Cardiac fibroblast (primary cell): ENCODE data around the gene AGXT2.
A peak's percentile ranks its signal among the peaks of the same experiment; 100 is the strongest.

ENCODE experiments used
- DNase-seq, 2 donors: peaks; one replicate each; pipeline versions ENCODE4 v3.0.0 to v3.0.0-alpha.2; 2010; ENCODE audit warnings: low read depth in 2 of 2
- H3K4me3 ChIP-seq, 2 donors: replicated peaks in 1 of 2; 1 replicate in 1 of 2; 2 replicates in 1 of 2; pipeline ENCODE4 v1.5.1; 2011; ENCODE audit warnings: low read depth in 2 of 2, low read length in 2 of 2, mild to moderate bottlenecking in 2 of 2, moderate library complexity in 1 of 2
- TF ChIP-seq, protein P1 (sequence below): IDR thresholded peaks from one replicate; pipeline ENCODE4 v1.5.1; 2011; ENCODE audit warnings: low read depth, mild to moderate bottlenecking, low read length, inconsistent platforms

Gene AGXT2

DNA sequence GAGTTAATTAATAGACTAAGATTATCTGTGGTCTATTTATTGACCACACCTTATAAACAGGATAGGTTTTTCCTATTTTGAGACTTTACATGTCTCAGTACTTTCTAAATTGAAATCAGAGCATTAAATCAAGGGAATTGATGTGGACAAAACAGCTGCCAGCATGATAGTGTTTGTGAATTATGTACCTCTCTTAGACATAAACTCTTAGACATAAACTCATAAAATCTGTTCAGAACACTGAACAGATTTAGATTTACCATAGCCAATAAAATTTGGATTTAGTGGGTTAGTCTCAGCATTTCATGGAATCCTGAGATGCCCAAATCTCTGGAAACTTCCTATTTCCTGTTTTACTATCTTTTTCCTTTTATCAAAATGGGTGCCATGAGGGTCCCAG lies 11.5 kb upstream of the AGXT2 start:
- TF ChIP-seq, protein P1, sequence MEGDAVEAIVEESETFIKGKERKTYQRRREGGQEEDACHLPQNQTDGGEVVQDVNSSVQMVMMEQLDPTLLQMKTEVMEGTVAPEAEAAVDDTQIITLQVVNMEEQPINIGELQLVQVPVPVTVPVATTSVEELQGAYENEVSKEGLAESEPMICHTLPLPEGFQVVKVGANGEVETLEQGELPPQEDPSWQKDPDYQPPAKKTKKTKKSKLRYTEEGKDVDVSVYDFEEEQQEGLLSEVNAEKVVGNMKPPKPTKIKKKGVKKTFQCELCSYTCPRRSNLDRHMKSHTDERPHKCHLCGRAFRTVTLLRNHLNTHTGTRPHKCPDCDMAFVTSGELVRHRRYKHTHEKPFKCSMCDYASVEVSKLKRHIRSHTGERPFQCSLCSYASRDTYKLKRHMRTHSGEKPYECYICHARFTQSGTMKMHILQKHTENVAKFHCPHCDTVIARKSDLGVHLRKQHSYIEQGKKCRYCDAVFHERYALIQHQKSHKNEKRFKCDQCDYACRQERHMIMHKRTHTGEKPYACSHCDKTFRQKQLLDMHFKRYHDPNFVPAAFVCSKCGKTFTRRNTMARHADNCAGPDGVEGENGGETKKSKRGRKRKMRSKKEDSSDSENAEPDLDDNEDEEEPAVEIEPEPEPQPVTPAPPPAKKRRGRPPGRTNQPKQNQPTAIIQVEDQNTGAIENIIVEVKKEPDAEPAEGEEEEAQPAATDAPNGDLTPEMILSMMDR = no peak
- no peak for DNase-seq
- no peak overlapping the region for H3K4me3 ChIP-seq

DNA sequence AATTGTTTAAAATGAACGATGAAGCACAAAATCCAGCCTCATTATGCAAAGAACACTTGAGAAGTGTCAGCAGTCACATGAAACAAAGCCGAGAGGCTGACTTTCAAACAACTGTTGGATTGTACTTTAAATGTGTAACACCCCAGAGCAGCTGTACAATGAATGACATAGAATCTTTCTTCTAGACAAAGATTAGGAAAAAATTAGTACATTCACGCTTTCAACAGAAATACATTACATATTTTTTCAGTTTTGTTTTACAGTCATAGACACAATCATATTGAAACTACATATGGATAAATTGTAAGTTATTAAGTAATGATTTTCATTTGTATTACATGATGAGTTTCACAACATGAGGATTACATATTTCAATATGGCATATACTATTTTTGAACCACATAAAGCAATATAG lies 10.6 kb upstream of the AGXT2 start:
- TF ChIP-seq, protein P1 = no peak
- no peak for DNase-seq
- H3K4me3 ChIP-seq = no peak overlapping the region

DNA sequence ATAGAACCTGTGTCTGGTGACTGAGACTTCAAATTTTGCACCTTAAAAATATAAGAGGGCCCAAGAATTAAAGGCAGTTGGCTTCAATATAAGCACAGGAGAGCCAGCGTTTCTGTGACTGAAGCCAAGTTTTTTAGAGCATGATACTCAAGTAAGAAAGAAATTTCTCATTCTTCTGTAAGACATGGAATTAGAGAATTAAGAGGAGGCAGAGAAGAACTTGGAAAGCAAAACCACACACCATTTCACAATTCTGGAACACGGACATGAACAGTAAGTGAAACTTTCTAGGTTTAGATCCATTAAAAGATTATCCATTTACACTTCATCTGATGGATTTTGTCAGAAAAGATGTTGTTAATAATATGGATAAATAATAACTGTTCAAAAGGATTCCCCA lies 8.9 kb upstream of the AGXT2 start:
- H3K4me3 ChIP-seq = no peak overlapping the region
- no peak for DNase-seq
- TF ChIP-seq, protein P1 = no peak

DNA sequence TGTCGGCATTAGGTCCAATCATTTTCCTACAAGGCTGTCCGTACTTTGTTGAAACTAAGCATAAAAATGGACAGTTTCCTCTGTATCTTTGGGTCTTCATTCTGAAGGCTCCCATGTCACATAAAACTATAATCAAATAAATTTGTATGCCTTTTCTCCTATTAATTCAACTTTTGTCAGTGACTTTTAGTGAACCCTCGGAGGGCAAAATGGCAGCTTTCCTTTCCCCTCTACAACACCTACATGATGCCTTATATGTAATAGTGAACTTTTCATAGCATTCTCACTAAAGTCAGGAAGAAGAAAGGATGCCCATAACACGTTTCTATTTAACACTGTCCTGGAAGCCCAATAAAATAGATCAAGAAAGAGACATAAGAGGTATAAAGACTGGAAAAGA lies 5.1 kb upstream of the AGXT2 start:
- TF ChIP-seq, protein P1 = no peak
- DNase-seq = no peak
- H3K4me3 ChIP-seq = no peak overlapping the region

DNA sequence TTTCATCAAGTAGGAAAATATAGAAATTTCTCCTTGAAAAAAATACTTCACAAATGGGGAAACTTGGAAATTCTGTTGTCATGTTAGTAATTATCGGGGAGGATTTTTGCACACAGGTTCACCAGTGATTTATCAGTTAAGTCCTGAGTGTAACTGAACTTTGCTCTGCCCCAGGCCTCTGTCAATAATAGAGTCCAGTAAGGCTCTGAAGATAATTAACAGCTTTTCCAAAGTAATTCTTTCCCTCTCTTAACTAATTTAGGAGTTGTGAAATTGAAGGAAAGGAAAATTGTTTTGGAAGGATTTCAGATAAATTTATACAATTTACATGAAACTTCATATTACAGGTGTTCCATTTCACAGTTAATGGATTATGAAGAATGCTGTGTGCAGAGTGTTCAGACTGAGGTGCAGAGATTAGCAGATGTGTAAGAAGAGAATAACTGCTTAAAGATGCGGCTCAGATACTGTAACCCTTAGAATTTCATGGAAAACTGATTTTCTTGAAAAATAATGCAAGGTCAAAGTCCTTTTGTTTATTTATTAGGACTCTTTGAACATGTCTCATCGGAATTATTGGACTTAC lies 2.9 kb upstream of the AGXT2 start:
- TF ChIP-seq, protein P1 = no peak
- H3K4me3 ChIP-seq = no peak overlapping the region
- no peak for DNase-seq

DNA sequence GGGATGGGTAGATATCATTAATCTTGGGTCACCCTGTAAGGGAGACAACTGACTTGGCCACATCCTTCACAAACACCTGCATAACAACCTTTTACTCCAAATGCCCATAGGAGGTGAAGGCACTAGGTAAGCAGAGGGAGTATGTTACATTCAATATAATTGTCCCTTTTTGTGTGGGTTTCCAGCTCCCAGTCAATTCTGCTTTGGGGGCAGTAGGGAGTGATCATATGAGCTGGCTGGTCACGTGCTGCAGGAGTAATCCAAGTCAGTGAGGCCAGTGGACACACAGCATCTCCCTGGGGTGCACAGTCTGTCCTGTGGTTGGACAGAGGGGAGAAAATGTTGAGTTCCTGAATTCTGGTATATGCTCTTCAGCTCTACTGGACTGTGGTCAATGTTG lies 1.2 kb upstream of the AGXT2 start:
- no peak overlapping the region for H3K4me3 ChIP-seq
- DNase-seq = no peak
- TF ChIP-seq, protein P1 = no peak

DNA sequence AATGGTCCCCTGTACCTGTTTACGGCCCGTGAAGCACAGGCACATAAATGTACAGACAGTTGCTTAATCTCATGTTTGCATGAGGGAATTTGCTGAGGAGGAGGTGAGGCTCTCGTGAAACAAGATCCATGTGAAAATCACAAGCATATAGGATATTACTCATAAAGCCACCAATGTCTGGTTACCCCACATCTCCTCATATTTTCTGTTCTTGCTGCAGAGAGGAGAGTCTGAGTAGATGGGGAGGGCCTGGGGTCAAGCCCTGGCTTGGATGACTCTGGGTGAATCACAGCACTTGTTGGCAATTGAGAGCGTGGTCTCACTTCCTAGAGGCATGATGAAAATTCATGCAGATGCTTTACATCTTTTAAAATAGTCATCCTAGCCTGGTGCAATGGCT lies 975 bp downstream of the AGXT2 start:
- TF ChIP-seq, protein P1 = no peak
- peak; percentile 77 to 99 for DNase-seq
- no peak overlapping the region for H3K4me3 ChIP-seq
